SJCRH30 (cell line): Measurements from ENCODE around the gene PAN3. TPM values are rescaled to one million over a fixed set of nuclear protein-coding genes. Genes with fewer than 3 reads are reported as not detected.
A peak's percentile ranks its signal among the peaks of the same experiment; 100 is the strongest.

Experiments
- DNase-seq, 2 experiments: peaks; one replicate each; pipeline ENCODE4 v3.0.0-alpha.2; 2015 to 2020
- H3K27ac ChIP-seq: fragments of 250-450 bp; sonication (Bioruptor Pico); 2 replicates; pipeline ENCODE4 v1.5.1; 2020; ENCODE audit warnings: mild to moderate bottlenecking, moderate library complexity
- H3K27me3 ChIP-seq: fragments of 250-450 bp; sonication (Bioruptor Pico); 2 replicates; pipeline ENCODE4 v1.5.1; 2020; ENCODE audit warnings: mild to moderate bottlenecking, moderate library complexity
- H3K36me3 ChIP-seq: fragments of 250-450 bp; sonication (Bioruptor Pico); 2 replicates; pipeline ENCODE4 v1.5.1; 2020; ENCODE audit warnings: mild to moderate bottlenecking, moderate library complexity
- H3K4me1 ChIP-seq: fragments of 250-450 bp; sonication (Bioruptor Pico); 2 replicates; pipeline ENCODE4 v1.5.1; 2020; ENCODE audit warnings: mild to moderate bottlenecking, moderate library complexity
- H3K4me3 ChIP-seq: fragments of 250-450 bp; sonication (Bioruptor Pico); 2 replicates; pipeline ENCODE4 v1.5.1; 2020; ENCODE audit warnings: mild to moderate bottlenecking, moderate library complexity
- H3K9me3 ChIP-seq: fragments of 250-450 bp; sonication (Bioruptor Pico); replicated peaks from 2 replicates; pipeline ENCODE4 v1.5.1; 2020; ENCODE audit warnings: mild to moderate bottlenecking, moderate library complexity
- total RNA-seq: library from RNA; depleted of rRNA; stranded (reverse); fragments of >200 nt; shearing (Covaris generic); gene quantifications from 2 replicates; pipeline ENCODE4 v1.2.3, GENCODE V29; 2014

The PAN3 gene
- total RNA-seq, 1 experiment from 2014 or later: 33.4 TPM

- Histone ChIP-seq H3K4me3 (no peak overlapping the region), H3K9me3 (no peaks in the 10 kb centered on the region), H3K4me1 (no peaks in the 10 kb centered on the region), H3K36me3 (peaks cover 21% of the 10 kb centered on the region), H3K27ac (no peak overlapping the region), H3K27me3 (no peaks in the 10 kb centered on the region)
- no peak for DNase-seq
Observed at GRCh38 chr13:28273919-28274318, 135.6 kb downstream of the PAN3 start.

DNA sequence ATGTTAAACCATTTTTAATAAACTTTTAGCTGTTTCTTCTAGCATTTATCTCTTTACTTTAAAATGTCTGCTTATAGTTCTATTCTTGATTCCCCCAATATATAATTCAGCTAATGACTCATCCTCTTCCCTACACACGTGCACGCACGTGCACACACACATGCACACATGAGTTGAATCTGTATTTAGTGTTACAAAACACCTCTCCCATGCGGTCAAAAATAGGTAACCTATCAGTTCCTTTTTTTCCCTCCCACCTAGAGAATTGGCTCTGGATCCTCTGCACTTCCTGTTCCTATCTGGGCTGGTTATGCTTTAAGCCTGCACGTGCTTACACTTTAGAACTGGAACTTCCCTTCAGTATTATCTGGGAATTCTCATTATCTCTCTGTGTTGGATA lies 144.1 kb downstream of the PAN3 start:
- no peak overlapping the region for H3K27ac ChIP-seq
- no peak for DNase-seq
- H3K36me3 ChIP-seq: peaks cover 23% of the 10 kb centered on the region
- H3K9me3 ChIP-seq: no peaks in the 10 kb centered on the region
- H3K27me3 ChIP-seq: no peaks in the 10 kb centered on the region
- no peaks in the 10 kb centered on the region for H3K4me1 ChIP-seq
- H3K4me3 ChIP-seq: no peak overlapping the region

DNA sequence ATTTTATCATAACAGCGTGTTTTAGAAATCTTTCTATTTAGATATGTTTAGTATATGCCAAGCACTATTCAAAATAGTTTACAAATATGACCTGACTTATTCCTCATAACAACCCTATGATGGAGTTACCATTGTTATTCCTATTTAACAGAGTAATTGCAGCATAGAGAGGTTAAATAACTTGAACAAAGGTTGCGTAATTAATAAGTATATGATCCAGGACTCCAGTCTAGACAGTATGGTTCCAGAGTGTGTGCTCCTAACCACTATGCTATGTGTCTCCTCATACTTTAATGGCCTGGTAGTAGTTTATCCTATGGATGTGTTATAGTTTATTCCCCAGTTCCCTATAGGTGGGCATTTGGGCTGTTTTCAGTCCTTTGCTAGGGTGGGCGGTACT lies 145.3 kb downstream of the PAN3 start:
- no peak for DNase-seq
- H3K4me3 ChIP-seq: no peak overlapping the region
- H3K9me3 ChIP-seq: no peaks in the 10 kb centered on the region
- no peaks in the 10 kb centered on the region for H3K4me1 ChIP-seq
- H3K27me3 ChIP-seq: no peaks in the 10 kb centered on the region
- H3K27ac ChIP-seq: no peak overlapping the region
- peaks cover 32% of the 10 kb centered on the region for H3K36me3 ChIP-seq

- Histone ChIP-seq H3K36me3 (peaks cover 20% of the 10 kb centered on the region), H3K27ac (no peak overlapping the region), H3K9me3 (no peaks in the 10 kb centered on the region), H3K27me3 (no peaks in the 10 kb centered on the region), H3K4me3 (no peak overlapping the region), H3K4me1 (no peaks in the 10 kb centered on the region)
- no peak for DNase-seq
Observed at GRCh38 chr13:28286263-28286662, 147.9 kb downstream of the PAN3 start.

DNA sequence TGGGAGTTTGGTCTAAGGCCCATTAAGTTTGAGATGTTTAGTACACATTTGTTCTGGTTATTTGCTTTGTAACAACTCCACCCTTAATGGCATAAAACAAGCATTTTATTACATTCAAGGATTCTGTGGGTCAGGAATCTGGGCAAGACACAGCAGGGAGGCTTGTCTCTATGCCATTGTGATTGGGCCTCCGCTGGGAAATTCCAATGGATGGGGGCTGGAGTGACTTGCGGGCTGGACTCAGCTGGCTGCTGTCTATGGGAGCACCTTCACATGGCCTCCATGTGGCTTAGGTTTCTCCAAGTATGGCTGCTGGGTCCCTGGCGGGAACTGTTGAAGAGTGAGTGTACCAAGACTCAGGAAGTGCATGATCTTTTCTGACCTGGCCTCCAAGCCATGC lies 159.0 kb downstream of the PAN3 start:
- H3K27ac ChIP-seq: no peak overlapping the region
- peaks cover 9% of the 10 kb centered on the region for H3K36me3 ChIP-seq

GRCh38 chr13:28299916-28300315 lies 161.6 kb downstream of the PAN3 start:
- no peaks in the 10 kb centered on the region for H3K9me3 ChIP-seq
- H3K4me1 ChIP-seq: peaks cover 6% of the 10 kb centered on the region
- H3K36me3 ChIP-seq: 0 out of 2 replicates have a peak, but pooled peaks cover 3% of the 10 kb centered on the region
- H3K4me3 ChIP-seq: no peak overlapping the region
- no peak overlapping the region for H3K27ac ChIP-seq
- 0 out of 2 replicates have a peak, but pooled peaks cover 4% of the 10 kb centered on the region for H3K27me3 ChIP-seq
- no peak for DNase-seq

More for the DNA sequence above, 159.0 kb downstream of the PAN3 start:
- Histone ChIP-seq H3K9me3 (no peaks in the 10 kb centered on the region), H3K27me3 (no peaks in the 10 kb centered on the region), H3K4me3 (no peak overlapping the region), H3K4me1 (no peaks in the 10 kb centered on the region)
- no peak for DNase-seq

GRCh38 chr13:28301839-28302238 lies 163.5 kb downstream of the PAN3 start:
- Histone ChIP-seq H3K36me3 (no peaks in the 10 kb centered on the region), H3K4me3 (no peak overlapping the region), H3K27ac (no peak overlapping the region), H3K27me3 (0 out of 2 replicates have a peak, but pooled peaks cover 4% of the 10 kb centered on the region), H3K4me1 (peaks cover 6% of the 10 kb centered on the region), H3K9me3 (no peaks in the 10 kb centered on the region)
- no peak for DNase-seq

GRCh38 chr13:28306325-28306724 lies 168.0 kb downstream of the PAN3 start:
- H3K27me3 ChIP-seq: 0 out of 2 replicates have a peak, but pooled peaks cover 4% of the 10 kb centered on the region
- no peak overlapping the region for H3K4me3 ChIP-seq
- no peaks in the 10 kb centered on the region for H3K9me3 ChIP-seq
- DNase-seq: no peak
- no peaks in the 10 kb centered on the region for H3K36me3 ChIP-seq
- peaks cover 6% of the 10 kb centered on the region for H3K4me1 ChIP-seq
- no peak overlapping the region for H3K27ac ChIP-seq

DNA sequence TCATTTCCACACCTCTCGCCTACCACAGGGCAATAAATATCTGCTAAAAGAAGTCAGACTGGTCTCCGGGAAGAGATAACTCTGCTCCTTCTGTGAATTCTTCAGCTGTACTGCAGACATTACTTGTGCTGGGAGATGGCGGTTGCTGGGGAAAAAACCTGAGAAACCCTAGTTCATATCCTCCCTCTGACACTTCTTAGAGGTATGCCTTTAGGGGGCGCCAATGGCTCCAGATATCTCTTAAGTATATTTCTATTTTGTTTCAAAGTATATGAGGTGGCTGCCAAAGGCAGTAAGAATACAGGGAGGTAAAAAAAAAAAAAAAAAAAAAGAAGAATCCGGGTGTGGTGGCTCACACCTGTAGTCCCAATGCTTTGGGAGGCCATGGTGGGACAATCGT lies 175.2 kb downstream of the PAN3 start:
- H3K27me3 ChIP-seq: no peaks in the 10 kb centered on the region
- no peak overlapping the region for H3K27ac ChIP-seq
- peak in 1 of 2 experiments; percentile 42 for DNase-seq
- no peak overlapping the region for H3K4me3 ChIP-seq
- H3K4me1 ChIP-seq: peaks cover 11% of the 10 kb centered on the region
- no peaks in the 10 kb centered on the region for H3K36me3 ChIP-seq
- no peaks in the 10 kb centered on the region for H3K9me3 ChIP-seq

GRCh38 chr13:28314879-28315278 lies 176.5 kb downstream of the PAN3 start:
- Histone ChIP-seq H3K4me1 (peaks cover 21% of the 10 kb centered on the region), H3K27ac (no peak overlapping the region), H3K9me3 (no peaks in the 10 kb centered on the region), H3K36me3 (no peaks in the 10 kb centered on the region), H3K4me3 (no peak overlapping the region), H3K27me3 (no peaks in the 10 kb centered on the region)
- DNase-seq: no peak

- DNase-seq: no peak
- H3K4me3 ChIP-seq: no peak overlapping the region
- no peaks in the 10 kb centered on the region for H3K36me3 ChIP-seq
- H3K27me3 ChIP-seq: no peaks in the 10 kb centered on the region
- H3K4me1 ChIP-seq: peaks cover 28% of the 10 kb centered on the region
- no peak overlapping the region for H3K27ac ChIP-seq
- no peaks in the 10 kb centered on the region for H3K9me3 ChIP-seq
Observed at GRCh38 chr13:28316129-28316528, 177.8 kb downstream of the PAN3 start.

DNA sequence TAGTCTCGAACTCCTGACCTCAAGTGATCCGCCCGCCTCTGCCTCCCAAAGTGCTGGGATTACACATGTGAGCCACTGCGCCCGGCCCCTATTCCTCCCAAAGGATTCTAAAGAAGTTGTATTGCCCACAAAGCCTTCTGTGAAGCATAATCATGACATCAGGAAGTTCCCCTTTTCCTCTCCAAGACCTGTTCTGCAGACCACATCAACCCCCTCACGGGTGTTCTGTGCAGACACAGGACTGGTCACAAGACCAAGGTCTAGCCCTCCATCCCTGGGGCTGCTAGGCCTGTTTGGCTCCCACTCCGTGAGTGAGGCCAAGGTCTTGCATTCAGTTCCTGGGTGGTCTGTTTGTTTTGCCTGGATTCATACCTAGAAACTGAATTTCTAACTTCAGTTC lies 178.5 kb downstream of the PAN3 start:
- Histone ChIP-seq H3K27ac (no peak overlapping the region), H3K4me3 (no peak overlapping the region), H3K4me1 (peaks cover 35% of the 10 kb centered on the region), H3K27me3 (no peaks in the 10 kb centered on the region), H3K9me3 (no peaks in the 10 kb centered on the region), H3K36me3 (no peaks in the 10 kb centered on the region)
- no peak for DNase-seq

DNA sequence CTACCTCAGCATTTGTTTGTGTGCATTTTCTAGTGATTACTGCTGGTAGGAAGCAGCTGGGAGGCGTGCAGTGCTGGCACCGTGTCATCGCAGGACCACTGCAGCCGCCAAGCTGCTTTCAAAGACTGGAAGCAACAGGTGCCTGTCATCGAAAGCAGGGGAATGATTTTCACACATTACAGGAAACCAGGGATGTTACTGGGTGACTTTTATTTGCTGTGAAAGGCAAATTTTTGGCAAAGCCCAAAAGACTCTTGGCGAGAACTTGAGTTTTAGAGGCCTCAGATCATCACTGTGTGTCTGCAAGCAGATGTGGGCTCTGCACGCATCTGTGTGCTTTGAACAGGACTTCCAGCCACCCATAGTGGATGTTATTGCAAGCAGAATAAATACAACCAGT lies 180.2 kb downstream of the PAN3 start:
- Histone ChIP-seq H3K36me3 (no peaks in the 10 kb centered on the region), H3K9me3 (no peaks in the 10 kb centered on the region), H3K27me3 (no peaks in the 10 kb centered on the region), H3K4me1 (peaks cover 39% of the 10 kb centered on the region), H3K4me3 (no peak overlapping the region), H3K27ac (peak overlapping the region; percentile 29)
- DNase-seq: peak; percentile 86 to 92

DNA sequence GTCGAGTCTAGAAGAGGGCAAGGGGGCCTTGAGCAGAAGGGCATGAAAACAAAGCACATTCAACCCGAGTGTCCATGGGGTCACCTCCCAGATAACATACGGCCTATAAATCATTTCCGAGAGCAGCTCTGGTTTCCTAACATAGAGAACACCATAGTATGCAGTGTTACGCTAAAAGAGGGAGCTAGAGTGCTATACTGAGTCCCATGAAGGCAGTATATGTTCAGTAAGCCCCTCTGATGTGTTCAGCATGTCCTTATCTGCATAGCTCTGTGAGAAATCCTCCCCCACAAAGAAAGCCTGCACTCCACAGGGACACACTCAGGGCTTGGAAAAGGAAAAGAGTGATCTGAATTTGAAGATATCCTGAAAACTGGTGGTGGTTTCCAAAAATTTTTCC lies 181.2 kb downstream of the PAN3 start:
- Histone ChIP-seq H3K27me3 (no peaks in the 10 kb centered on the region), H3K9me3 (no peaks in the 10 kb centered on the region), H3K27ac (no peak overlapping the region), H3K4me1 (peaks cover 39% of the 10 kb centered on the region), H3K4me3 (no peak overlapping the region), H3K36me3 (no peaks in the 10 kb centered on the region)
- DNase-seq: no peak

DNA sequence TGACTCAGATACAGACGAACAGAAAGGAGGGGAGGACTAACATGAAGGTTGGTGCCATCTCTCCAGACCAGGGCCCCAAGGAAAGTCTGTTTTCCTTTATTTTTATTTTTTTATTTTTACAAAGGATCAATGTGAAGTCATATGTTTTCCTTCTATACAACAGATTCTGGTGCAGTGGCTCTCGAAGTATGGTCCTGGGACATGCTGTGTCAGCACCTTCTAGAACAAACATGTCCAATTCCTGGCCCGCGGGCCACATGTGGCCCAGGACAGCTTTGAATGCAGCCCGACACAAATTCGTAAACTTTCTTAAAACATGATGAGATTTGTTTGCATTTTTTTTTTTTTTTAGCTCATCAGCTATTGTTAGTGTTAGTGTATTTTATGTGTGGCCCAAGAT lies 181.9 kb downstream of the PAN3 start:
- Histone ChIP-seq H3K27me3 (no peaks in the 10 kb centered on the region), H3K4me3 (no peak overlapping the region), H3K36me3 (no peaks in the 10 kb centered on the region), H3K4me1 (peaks cover 39% of the 10 kb centered on the region), H3K9me3 (no peaks in the 10 kb centered on the region), H3K27ac (no peak overlapping the region)
- DNase-seq: no peak

GRCh38 chr13:28320884-28321574 lies 182.7 kb downstream of the PAN3 start:
- no peaks in the 10 kb centered on the region for H3K9me3 ChIP-seq
- peak in 1 of 2 experiments; percentile 57 for DNase-seq
- peaks cover 39% of the 10 kb centered on the region for H3K4me1 ChIP-seq
- no peak overlapping the region for H3K27ac ChIP-seq
- H3K27me3 ChIP-seq: no peaks in the 10 kb centered on the region
- H3K36me3 ChIP-seq: no peaks in the 10 kb centered on the region
- no peak overlapping the region for H3K4me3 ChIP-seq
